GM04503 (cell line): ENCODE results near the gene SLC26A11.
"Not testable (repeated sequence)": the region's sequence is repeated elsewhere in the genome, so short reads cannot be mapped to it uniquely, and the experiment has no call there.

Source experiments
- DNase-seq: peaks from one replicate; pipeline ENCODE4 v3.0.0-alpha.2; 2012; ENCODE audit warnings: low read depth

The SLC26A11 gene

GRCh38 chr17:80262291-80262690 is 42.1 kb downstream of the SLC26A11 start:
- DNase-seq: no peak

- DNase-seq: no peak
These were observed 42.6 kb downstream of the SLC26A11 start for GRCh38 chr17:80262775-80263244.

- peak; percentile 51 for DNase-seq
These were observed 43.3 kb downstream of the SLC26A11 start for GRCh38 chr17:80263253-80264204.

GRCh38 chr17:80264205-80265075 is 44.2 kb downstream of the SLC26A11 start:
- no peak for DNase-seq

- DNase-seq: no peak
These were observed 45.2 kb downstream of the SLC26A11 start for GRCh38 chr17:80265205-80266068.

- no peak for DNase-seq
These were observed 47.2 kb downstream of the SLC26A11 start for GRCh38 chr17:80267391-80267790.

GRCh38 chr17:80268427-80268826 is 48.2 kb downstream of the SLC26A11 start:
- no peak for DNase-seq

- DNase-seq: no peak
These were observed 49.2 kb downstream of the SLC26A11 start for GRCh38 chr17:80269405-80269807.

- no peak for DNase-seq
These were observed 49.9 kb downstream of the SLC26A11 start for GRCh38 chr17:80270104-80270503.

- no peak for DNase-seq
These were observed 50.6 kb downstream of the SLC26A11 start for GRCh38 chr17:80270836-80271235.

GRCh38 chr17:80272366-80272765 is 52.1 kb downstream of the SLC26A11 start:
- DNase-seq: no peak

GRCh38 chr17:80274331-80274730 is 54.1 kb downstream of the SLC26A11 start:
- no peak for DNase-seq

GRCh38 chr17:80274871-80275449 is 54.7 kb downstream of the SLC26A11 start:
- no peak for DNase-seq

GRCh38 chr17:80275857-80276256 is 55.6 kb downstream of the SLC26A11 start:
- not testable (repeated sequence) for DNase-seq

GRCh38 chr17:80277751-80278671 is 57.8 kb downstream of the SLC26A11 start:
- DNase-seq: no peak

GRCh38 chr17:80279895-80280294 is 59.7 kb downstream of the SLC26A11 start:
- DNase-seq: no peak

GRCh38 chr17:80281516-80281915 is 61.3 kb downstream of the SLC26A11 start:
- no peak for DNase-seq

GRCh38 chr17:80283116-80283852 is 63.1 kb downstream of the SLC26A11 start:
- DNase-seq: no peak

GRCh38 chr17:80284631-80285030 is 64.4 kb downstream of the SLC26A11 start:
- DNase-seq: no peak
